NCI-H2029 (cell line): ENCODE data around the gene ZFPL1.

Experiments used
- DNase-seq: peaks from one replicate; lab custom pipeline; 2025; lab: John Stamatoyannopoulos, UW

Gene ZFPL1

GRCh38 chr11:65128182-65129145, 44.4 kb downstream of the ZFPL1 start:
- DNase-seq = no peak

- no peak for DNase-seq
These were observed 45.8 kb downstream of the ZFPL1 start for GRCh38 chr11:65129649-65130441.

- no peak for DNase-seq
These were observed 46.8 kb downstream of the ZFPL1 start for GRCh38 chr11:65130631-65131416.

GRCh38 chr11:65131417-65131776, 47.4 kb downstream of the ZFPL1 start:
- no peak for DNase-seq

GRCh38 chr11:65131895-65132237, 47.8 kb downstream of the ZFPL1 start:
- no peak for DNase-seq

- DNase-seq = no peak
These were observed 48.4 kb downstream of the ZFPL1 start for GRCh38 chr11:65132238-65132987.

GRCh38 chr11:65132988-65133700, 49.1 kb downstream of the ZFPL1 start:
- DNase-seq = peak; percentile 51

GRCh38 chr11:65133724-65134123, 49.7 kb downstream of the ZFPL1 start:
- no peak for DNase-seq

- peak; percentile 87 for DNase-seq
These were observed 50.4 kb downstream of the ZFPL1 start, which contains the start of gene SYVN1 for GRCh38 chr11:65134240-65134951. Gene SYVN1 (minus strand): TSS chr11:65134519. CDS start chr11:65133601, 918 bp downstream.

- peak; percentile 98 for DNase-seq
These were observed 51.1 kb downstream of the ZFPL1 start for GRCh38 chr11:65134952-65135632.

GRCh38 chr11:65135633-65136145, 51.7 kb downstream of the ZFPL1 start:
- no peak for DNase-seq

GRCh38 chr11:65136515-65137096, 52.6 kb downstream of the ZFPL1 start:
- no peak for DNase-seq
